Small intestine (tissue), 7 donors: ENCODE data around the gene LUZP1. TPM values are rescaled to one million over a fixed set of nuclear protein-coding genes. Genes with fewer than 3 reads are reported as not detected.

ENCODE experiments used
- DNase-seq, 2 donors: peaks; one replicate each; pipeline versions ENCODE4 v3.0.0 to v3.0.0-alpha.2; 2013
- FAIRE-seq: peaks from 2 replicates; lab custom pipeline; 2012; peaks lifted over from hg19 to GRCh38; lab: Jason Lieb, UNC
- H3K27ac ChIP-seq, 3 donors: one replicate each; pipeline ENCODE4 v1.5.1; 2013; ENCODE audit warnings: low read length in 2 of 3, mild to moderate bottlenecking in 2 of 3, control low read depth in 1 of 3, inconsistent platforms in 1 of 3, low read depth in 1 of 3, moderate library complexity in 1 of 3
- H3K27me3 ChIP-seq, 3 donors: one replicate each; pipeline ENCODE4 v1.6.1; 2013; ENCODE audit warnings: low read length in 3 of 3, inconsistent platforms in 1 of 3; ENCODE audit not compliant: control insufficient read depth in 3 of 3, insufficient read depth in 3 of 3
- H3K36me3 ChIP-seq, 3 donors: one replicate each; pipeline ENCODE4 v1.6.1; 2013; ENCODE audit warnings: low read length in 3 of 3, inconsistent platforms in 1 of 3, low read depth in 1 of 3, mild to moderate bottlenecking in 1 of 3, moderate library complexity in 1 of 3; ENCODE audit not compliant: control insufficient read depth in 3 of 3, insufficient read depth in 2 of 3
- H3K4me1 ChIP-seq, 3 donors: one replicate each; pipeline ENCODE4 v1.6.1; 2013; ENCODE audit warnings: low read length in 2 of 3, inconsistent platforms in 1 of 3, low read depth in 1 of 3, mild to moderate bottlenecking in 1 of 3, moderate library complexity in 1 of 3; ENCODE audit not compliant: control insufficient read depth in 3 of 3, insufficient read depth in 2 of 3
- H3K4me3 ChIP-seq, 3 donors: one replicate each; pipeline ENCODE4 v1.5.1; 2013; ENCODE audit warnings: low read length in 3 of 3, control low read depth in 1 of 3, inconsistent platforms in 1 of 3, low read depth in 1 of 3, mild to moderate bottlenecking in 1 of 3, moderate library complexity in 1 of 3
- H3K9me3 ChIP-seq, 2 donors: one replicate each; pipeline ENCODE4 v1.6.1; 2013; ENCODE audit warnings: low read depth in 1 of 2, low read length in 1 of 2; ENCODE audit not compliant: control insufficient read depth in 2 of 2, insufficient read depth in 1 of 2
- WGBS, 3 donors: extraction: QIAGEN DNeasy Blood & Tissue Kit; methylation state at CpG; one replicate each; pipeline ENCODE4 v1.1.7; 2013; 5-methylcytosine and 5-hydroxymethylcytosine counted together
- polyA plus RNA-seq, 4 donors: library from polyadenylated mRNA; stranded (reverse) in 3 of 4; unstranded in 1 of 4; fragments of 200-250 nt in 3 of 4; fragments of 120-200 nt in 1 of 4; gene quantifications; one replicate each; pipeline versions ENCODE4 v1.2.1 to v1.2.3, GENCODE V29; 2013
- donor health status: healthy with polysubstance abuse.
- donor health status: control.
- donor health status: control.
- donor health status: Bipolar disorder and iron deficiency.
- donor health status: healthy.

Gene LUZP1
- polyA plus RNA-seq, 4 donors, result 14.1 to 22.0 (median 19.5) TPM

DNA sequence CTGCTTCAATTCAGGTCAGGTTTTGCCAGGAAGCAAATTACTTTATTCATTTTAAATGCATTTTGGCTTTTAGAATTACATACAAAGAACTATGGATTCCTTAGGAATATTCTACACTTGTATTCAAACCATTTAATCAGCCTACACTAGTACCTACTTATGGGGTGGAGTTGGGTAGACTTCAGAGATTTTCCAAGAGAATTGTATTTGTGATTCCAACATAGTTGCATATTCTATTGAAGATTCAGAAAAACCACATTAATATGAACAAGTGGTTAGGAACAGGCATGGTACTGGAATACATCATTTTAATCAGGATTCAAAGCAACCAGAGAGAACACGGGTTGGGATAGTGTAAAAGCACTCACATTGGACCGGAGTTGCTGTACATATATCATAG is 33.4 kb downstream of the LUZP1 start:
- no peaks in the 10 kb centered on the region for H3K27me3 ChIP-seq
- FAIRE-seq, result no peak

DNA sequence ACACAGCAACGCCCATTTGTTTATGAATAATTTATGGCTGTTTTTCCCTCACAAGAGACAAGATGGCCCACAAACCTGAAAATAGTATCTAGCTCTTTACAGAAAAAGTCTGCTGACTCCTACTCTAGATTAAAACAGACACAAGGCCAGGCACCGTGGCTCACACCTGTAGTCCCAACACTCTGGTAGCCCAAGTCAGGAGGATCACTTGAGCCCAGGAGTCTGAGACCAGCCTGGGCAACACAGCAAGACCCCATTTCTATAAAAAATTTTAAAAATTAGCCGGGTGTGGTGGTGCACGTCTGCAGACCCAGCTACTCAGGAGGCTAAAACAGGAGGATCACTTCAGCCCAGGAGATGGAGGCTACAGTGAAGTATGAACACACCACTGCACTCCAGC is 34.6 kb downstream of the LUZP1 start:
- FAIRE-seq, result no peak
- WGBS, 3 donors, result 93 to 96% (median 94%) methylated on average over 4 of the region's 4 CpGs

More for the DNA sequence above, 33.4 kb downstream of the LUZP1 start:
- 87 to 96% (median 88%) methylated on average over 2 of the region's 2 CpGs for WGBS, 3 donors
- no peaks in the 10 kb centered on the region for H3K9me3 ChIP-seq
- H3K36me3 ChIP-seq, result peaks cover 0 to 10% (median 0%) of the 10 kb centered on the region in 3 donors
- no peak overlapping the region for H3K27ac ChIP-seq
- H3K4me1 ChIP-seq, result no peaks in the 10 kb centered on the region
- no peak for DNase-seq
- H3K4me3 ChIP-seq, result no peak overlapping the region

DNA sequence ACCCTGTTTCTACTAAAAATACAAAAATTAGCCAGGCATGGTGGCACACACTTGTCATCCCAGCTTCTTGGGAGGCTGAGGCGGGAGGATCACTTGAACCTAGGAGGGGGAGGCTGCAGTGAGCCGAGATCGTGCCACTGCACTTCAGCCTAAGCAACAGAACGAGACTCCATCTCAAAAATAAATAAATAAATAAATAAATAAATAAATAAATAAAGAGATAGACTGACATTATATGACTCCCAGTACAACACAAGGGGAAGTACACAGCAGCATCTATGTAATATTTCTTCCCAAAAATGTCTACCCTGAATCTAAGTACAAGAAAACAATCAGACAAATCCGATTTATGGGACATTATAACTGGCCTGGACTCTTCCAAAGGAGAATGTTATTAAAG is 35.1 kb downstream of the LUZP1 start:
- Histone ChIP-seq H3K36me3 (peaks cover 0 to 8% (median 0%) of the 10 kb centered on the region in 3 donors), H3K9me3 (no peaks in the 10 kb centered on the region), H3K4me3 (no peak overlapping the region), H3K27ac (no peak overlapping the region), H3K27me3 (no peaks in the 10 kb centered on the region), H3K4me1 (no peaks in the 10 kb centered on the region)
- DNase-seq (no peak), FAIRE-seq (no peak)
- 95 to 96% (median 96%) methylated on average over 5 of the region's 5 CpGs for WGBS, 3 donors

More for the DNA sequence above, 34.6 kb downstream of the LUZP1 start:
- no peak overlapping the region for H3K4me3 ChIP-seq
- H3K36me3 ChIP-seq, result peaks cover 0 to 8% (median 0%) of the 10 kb centered on the region in 3 donors
- H3K27me3 ChIP-seq, result no peaks in the 10 kb centered on the region
- H3K9me3 ChIP-seq, result no peaks in the 10 kb centered on the region
- no peak overlapping the region for H3K27ac ChIP-seq
- H3K4me1 ChIP-seq, result no peaks in the 10 kb centered on the region
- no peak for DNase-seq

DNA sequence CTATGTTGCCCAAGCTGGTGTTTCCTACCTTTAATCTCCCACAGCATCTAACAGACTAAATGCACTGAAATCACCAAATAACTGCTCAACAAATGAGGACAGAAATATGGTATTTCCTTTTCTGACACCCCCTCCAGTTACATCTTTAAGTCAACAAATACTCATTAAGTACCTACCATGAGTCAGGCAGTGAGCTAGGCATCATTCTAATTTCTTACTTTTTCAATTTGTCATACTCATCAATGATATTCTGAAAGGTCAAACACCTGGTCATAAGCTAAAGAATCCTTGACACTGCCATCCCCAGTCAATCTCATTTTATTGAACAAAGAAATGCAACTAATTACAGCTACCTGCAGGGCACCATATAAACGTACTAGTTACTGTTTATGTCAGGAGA is 36.6 kb downstream of the LUZP1 start:
- 31 to 44% (median 31%) methylated on average over 1 of the region's 1 CpG for whole genome bisulfite sequencing, 3 donors
- FAIRE-seq (no peak), DNase-seq (no peak)
- Histone ChIP-seq H3K36me3 (peaks cover 0 to 8% (median 0%) of the 10 kb centered on the region in 3 donors), H3K27ac (no peak overlapping the region), H3K4me1 (no peaks in the 10 kb centered on the region), H3K9me3 (no peaks in the 10 kb centered on the region), H3K27me3 (no peaks in the 10 kb centered on the region), H3K4me3 (no peak overlapping the region)

DNA sequence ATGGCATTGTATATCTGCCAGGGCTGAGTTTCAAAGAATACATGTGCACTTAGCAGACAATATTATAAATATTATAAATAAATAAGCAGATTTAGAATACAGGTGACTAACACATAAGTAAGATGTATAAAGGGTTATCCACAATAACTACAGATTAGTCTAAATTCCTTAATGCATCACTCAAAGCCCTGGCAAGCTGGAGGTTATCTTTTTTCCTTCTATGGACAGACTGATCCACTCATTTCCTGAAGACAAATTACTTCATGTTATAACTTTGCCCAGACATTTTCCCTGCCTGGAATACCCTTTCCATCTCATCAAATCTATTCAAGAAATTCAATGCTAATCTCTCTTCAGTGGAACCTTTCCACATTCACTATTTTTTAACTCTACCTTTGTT is 38.8 kb downstream of the LUZP1 start:
- no peak for FAIRE-seq
- H3K36me3 ChIP-seq, result peaks cover 0 to 8% (median 0%) of the 10 kb centered on the region in 3 donors
- no peaks in the 10 kb centered on the region for H3K27me3 ChIP-seq
- peaks cover 0 to 11% (median 0%) of the 10 kb centered on the region in 3 donors for H3K4me1 ChIP-seq
- no peak overlapping the region for H3K27ac ChIP-seq
- H3K4me3 ChIP-seq, result no peak overlapping the region
- no peaks in the 10 kb centered on the region for H3K9me3 ChIP-seq
- DNase-seq, result no peak

DNA sequence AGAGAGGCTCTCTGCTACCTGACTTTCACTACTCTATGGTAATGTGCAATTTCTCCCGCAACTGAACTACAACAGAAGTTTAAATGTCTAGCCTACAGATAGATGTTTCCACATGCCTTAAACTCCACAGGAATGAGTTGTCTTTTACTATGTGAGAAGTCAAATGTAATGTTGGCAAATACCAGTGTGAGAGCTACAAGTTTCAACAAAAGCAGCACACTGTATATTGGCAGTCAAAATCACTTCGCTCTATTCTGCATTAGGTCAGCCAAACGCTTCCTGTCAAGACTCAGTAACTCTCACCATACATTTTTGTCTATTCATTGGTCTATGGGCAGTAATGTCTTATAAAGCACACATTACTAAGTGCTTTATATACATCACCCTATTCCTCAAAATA is 41.9 kb downstream of the LUZP1 start:
- H3K27me3 ChIP-seq, result no peaks in the 10 kb centered on the region
- DNase-seq (no peak), FAIRE-seq (no peak)
- no peaks in the 10 kb centered on the region for H3K9me3 ChIP-seq
- WGBS, 3 donors, result 81 to 94% (median 87%) methylated on average over 3 of the region's 3 CpGs
- H3K36me3 ChIP-seq, result no peaks in the 10 kb centered on the region
- no peak overlapping the region for H3K4me3 ChIP-seq
- H3K27ac ChIP-seq, result no peak overlapping the region
- H3K4me1 ChIP-seq, result peaks cover 0 to 22% (median 17%) of the 10 kb centered on the region in 3 donors

DNA sequence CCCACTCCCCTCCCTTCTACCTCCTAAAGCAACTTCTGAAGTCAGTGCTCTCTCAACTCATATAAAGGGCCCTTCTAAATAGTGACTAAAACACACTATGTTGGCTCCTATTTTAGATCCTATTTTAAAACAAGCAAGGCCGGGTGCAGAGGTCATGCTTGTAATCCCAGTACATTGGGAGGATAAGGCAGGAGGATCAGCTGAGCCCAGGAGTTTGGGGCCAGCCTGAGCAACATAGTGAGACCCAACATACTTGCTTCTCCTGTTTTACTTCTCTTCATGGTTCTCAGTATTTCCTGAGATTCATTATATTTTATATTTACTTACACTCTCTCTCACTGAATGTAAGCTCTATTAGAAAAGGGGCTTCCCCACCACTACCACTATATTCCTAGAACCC is 42.5 kb downstream of the LUZP1 start:
- DNase-seq, result no peak
- H3K27ac ChIP-seq, result no peak overlapping the region
- H3K27me3 ChIP-seq, result no peaks in the 10 kb centered on the region
- H3K4me1 ChIP-seq, result peaks cover 0 to 22% (median 17%) of the 10 kb centered on the region in 3 donors
- H3K4me3 ChIP-seq, result no peak overlapping the region
- H3K9me3 ChIP-seq, result no peaks in the 10 kb centered on the region
- H3K36me3 ChIP-seq, result no peaks in the 10 kb centered on the region
- no peak for FAIRE-seq
- 29 to 63% (median 59%) methylated on average over 1 of the region's 1 CpG for WGBS, 3 donors

DNA sequence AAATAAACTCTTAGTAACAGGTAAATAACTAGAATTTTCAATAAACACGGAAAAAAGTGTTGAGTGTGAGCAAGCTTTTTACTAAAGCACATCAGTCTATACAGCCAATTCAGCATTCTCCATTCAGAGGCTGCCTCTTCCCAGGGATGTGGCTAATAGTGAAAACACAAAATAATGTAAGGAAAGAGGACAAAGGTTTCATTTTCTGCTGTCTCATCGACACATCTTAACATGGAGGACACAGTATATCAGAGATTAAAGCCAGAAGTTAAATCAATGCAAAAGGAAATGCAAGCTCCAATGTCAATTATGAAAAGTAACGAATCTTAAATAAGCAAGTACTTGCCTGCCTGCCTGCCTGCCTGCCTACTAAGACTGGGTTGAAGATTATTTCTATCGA is 43.2 kb downstream of the LUZP1 start:
- Histone ChIP-seq H3K36me3 (no peaks in the 10 kb centered on the region), H3K4me3 (no peak overlapping the region), H3K9me3 (no peaks in the 10 kb centered on the region), H3K27ac (peak overlapping the region in 1 of 3 donors; percentile 12), H3K4me1 (peaks cover 0 to 22% (median 17%) of the 10 kb centered on the region in 3 donors), H3K27me3 (no peaks in the 10 kb centered on the region)
- FAIRE-seq (no peak), DNase-seq (no peak)
- WGBS, 3 donors, result 72 to 75% (median 75%) methylated on average over 4 of the region's 4 CpGs
